H1 (cell line): ENCODE measurements around the gene HS2ST1. TPM values are rescaled to one million over a fixed set of nuclear protein-coding genes. Genes with fewer than 3 reads are reported as not detected.
"Not testable (repeated sequence)": the region's sequence is repeated elsewhere in the genome, so short reads cannot be mapped to it uniquely, and the experiment has no call there.

Experiments used
- CTCF ChIA-PET: fragments of 300-600 bp; sonication (Branson Sonifier 250); formaldehyde crosslinking; loops from one replicate; lab custom pipeline; 2021; ENCODE audit not compliant: partially characterized antibody; lab: Charles Lee
- POLR2A ChIA-PET: fragments of 300-600 bp; sonication (Branson Sonifier 250); formaldehyde crosslinking; loops from one replicate; lab custom pipeline; 2021; ENCODE audit warnings: inconsistent platforms; ENCODE audit not compliant: partially characterized antibody; lab: Charles Lee
- DNase-seq, 2 experiments: peaks; one replicate each; pipeline versions ENCODE4 v3.0.0 to v3.0.0-alpha.2; 2010 to 2022; ENCODE audit warnings: low spot score in 2 of 2, low read depth in 1 of 2, mixed read lengths in 1 of 2
- FAIRE-seq: peaks from 2 replicates; lab custom pipeline; 2011; peaks lifted over from hg19 to GRCh38; lab: Jason Lieb, UNC
- H2AFZ ChIP-seq: 2 replicates; pipeline ENCODE4 v1.8.1; 2012; ENCODE audit warnings: low read length, inconsistent platforms
- H2AK5ac ChIP-seq: 2 replicates; pipeline ENCODE4 v1.6.1; 2013; ENCODE audit warnings: low read depth, low read length
- H2BK120ac ChIP-seq: replicated peaks from 2 replicates; pipeline ENCODE3; 2013; ENCODE audit warnings: low read depth, low read length, inconsistent platforms
- H2BK12ac ChIP-seq: 2 replicates; pipeline ENCODE4 v1.6.1; 2013; ENCODE audit warnings: low read depth, low read length
- H2BK15ac ChIP-seq: 2 replicates; pipeline ENCODE4 v1.6.1; 2013; ENCODE audit warnings: low read length
- H2BK20ac ChIP-seq: 2 replicates; pipeline ENCODE4 v1.6.1; 2013; ENCODE audit warnings: low read length
- H2BK5ac ChIP-seq: 2 replicates; pipeline ENCODE4 v1.6.1; 2013; ENCODE audit warnings: low read depth, low read length
- H3K14ac ChIP-seq: 2 replicates; pipeline ENCODE4 v1.6.1; 2013; ENCODE audit warnings: inconsistent platforms; ENCODE audit not compliant: insufficient read length
- H3K18ac ChIP-seq: 2 replicates; pipeline ENCODE4 v1.6.1; 2013; ENCODE audit warnings: low read length; ENCODE audit errors: extremely low read depth
- H3K23ac ChIP-seq: 2 replicates; pipeline ENCODE4 v1.6.1; 2013; ENCODE audit warnings: inconsistent platforms; ENCODE audit not compliant: insufficient read length
- H3K23me2 ChIP-seq: 2 replicates; pipeline ENCODE4 v1.6.1; 2013; ENCODE audit warnings: low read depth, low read length
- H3K27ac ChIP-seq: 2 replicates; pipeline ENCODE4 v1.6.1; 2011; ENCODE audit warnings: low read depth, low read length, inconsistent platforms
- H3K27me3 ChIP-seq, 4 experiments: replicated peaks in 1 of 4; 1 replicate in 1 of 4; 2 replicates in 3 of 4; pipeline versions ENCODE4 v1.6.1 to v1.8.1; 2011 to 2013; ENCODE audit warnings: low read length in 3 of 4, mild to moderate bottlenecking in 3 of 4, inconsistent platforms in 2 of 4, mixed read lengths in 2 of 4, moderate library complexity in 1 of 4; ENCODE audit not compliant: control insufficient read depth in 3 of 4, insufficient read depth in 3 of 4; ENCODE audit errors: extremely low read depth in 1 of 4
- H3K36me3 ChIP-seq, 4 experiments: 2 replicates each; pipeline versions ENCODE4 v1.6.1 to v1.8.1; 2011 to 2013; ENCODE audit warnings: mild to moderate bottlenecking in 4 of 4, low read length in 3 of 4, moderate library complexity in 2 of 4, control low read depth in 1 of 4, inconsistent platforms in 1 of 4; ENCODE audit not compliant: insufficient read depth in 4 of 4, control insufficient read depth in 2 of 4
- H3K4ac ChIP-seq: replicated peaks from 2 replicates; pipeline ENCODE3; 2013; ENCODE audit warnings: low read length, low read depth, mixed read lengths, inconsistent platforms; ENCODE audit not compliant: insufficient read length
- H3K4me1 ChIP-seq, 4 experiments: replicated peaks in 1 of 4; 1 replicate in 1 of 4; 2 replicates in 3 of 4; pipeline versions ENCODE4 v1.6.1 to v1.8.1; 2011 to 2013; ENCODE audit warnings: low read length in 3 of 4, inconsistent platforms in 2 of 4, mixed read lengths in 1 of 4; ENCODE audit not compliant: insufficient read depth in 4 of 4, control insufficient read depth in 3 of 4
- H3K4me2 ChIP-seq, 2 experiments: 2 replicates each; pipeline versions ENCODE4 v1.6.1 to v1.8.1; 2011 to 2013; ENCODE audit warnings: low read depth in 2 of 2, low read length in 2 of 2, control low read depth in 1 of 2, inconsistent platforms in 1 of 2, mild to moderate bottlenecking in 1 of 2; ENCODE audit not compliant: insufficient read depth in 1 of 2
- H3K4me3 ChIP-seq, 4 experiments: fragments of 200-600, 300-600 bp in 1 of 4; sonication (generic), shearing (Covaris generic), sonication (Bioruptor Twin) in 1 of 4; 2 replicates each; pipeline versions ENCODE4 v1.5.1 to v1.8.1; 2011 to 2016; ENCODE audit warnings: low read length in 4 of 4, low read depth in 3 of 4, control low read depth in 2 of 4, inconsistent platforms in 2 of 4, mild to moderate bottlenecking in 2 of 4, mixed read lengths in 1 of 4, moderate library complexity in 1 of 4; ENCODE audit not compliant: insufficient read depth in 2 of 4; ENCODE audit errors: extremely low read depth in 1 of 4
- H3K56ac ChIP-seq: replicated peaks from 2 replicates; pipeline ENCODE3; 2013; ENCODE audit warnings: low read depth, mild to moderate bottlenecking, mixed read lengths, low read length, inconsistent platforms; ENCODE audit not compliant: insufficient read length
- H3K79me1 ChIP-seq: 2 replicates; pipeline ENCODE4 v1.6.1; 2013; ENCODE audit warnings: low read depth, low read length, control low read depth
- H3K79me2 ChIP-seq, 2 experiments: 2 replicates each; pipeline versions ENCODE4 v1.6.1 to v1.8.1; 2012 to 2013; ENCODE audit warnings: low read length in 2 of 2, mild to moderate bottlenecking in 2 of 2, inconsistent platforms in 1 of 2; ENCODE audit not compliant: insufficient read depth in 2 of 2, control insufficient read depth in 1 of 2
- H3K9ac ChIP-seq, 4 experiments: replicated peaks in 1 of 4; 1 replicate in 1 of 4; 2 replicates in 3 of 4; pipeline versions ENCODE4 v1.6.1 to v1.8.1; 2011 to 2013; ENCODE audit warnings: low read depth in 3 of 4, low read length in 3 of 4, control low read depth in 2 of 4, mild to moderate bottlenecking in 2 of 4, moderate library complexity in 2 of 4, inconsistent platforms in 1 of 4; ENCODE audit errors: extremely low read depth in 1 of 4
- H3K9me3 ChIP-seq, 2 experiments: 2 replicates each; pipeline versions ENCODE4 v1.6.1 to v1.8.1; 2012 to 2013; ENCODE audit warnings: mild to moderate bottlenecking in 2 of 2, moderate library complexity in 2 of 2, control low read depth in 1 of 2, inconsistent platforms in 1 of 2, low read depth in 1 of 2, low read length in 1 of 2, mixed read lengths in 1 of 2; ENCODE audit not compliant: insufficient read depth in 2 of 2
- H4K20me1 ChIP-seq, 2 experiments: replicated peaks in 1 of 2; 2 replicates each; pipeline versions ENCODE3 to v1.8.1; 2011 to 2013; ENCODE audit warnings: inconsistent platforms in 2 of 2, low read length in 2 of 2, mild to moderate bottlenecking in 1 of 2; ENCODE audit not compliant: insufficient read depth in 2 of 2, control insufficient read depth in 1 of 2
- H4K5ac ChIP-seq: 2 replicates; pipeline ENCODE4 v1.6.1; 2013; ENCODE audit warnings: low read length, low read depth, mixed read lengths, inconsistent platforms; ENCODE audit not compliant: insufficient read length
- H4K8ac ChIP-seq: 2 replicates; pipeline ENCODE4 v1.8.0; 2013; ENCODE audit warnings: mild to moderate bottlenecking, moderate library complexity, low read length, inconsistent platforms; ENCODE audit not compliant: insufficient read depth; ENCODE audit errors: extremely low read depth
- H4K91ac ChIP-seq: replicated peaks from 2 replicates; pipeline ENCODE3; 2013; ENCODE audit warnings: low read length, mixed read lengths, inconsistent platforms; ENCODE audit not compliant: insufficient read length
- CBX5 ChIP-seq: fragments of 300-800, 300-1000 bp; sonication (generic); IDR thresholded peaks from 2 replicates; pipeline ENCODE4 v1.7.1; 2016; ENCODE audit warnings: antibody characterized with exemption, low read length, low read depth
- polyA plus RNA-seq, 7 experiments: library from polyadenylated mRNA; depleted of rRNA in 3 of 7; stranded (reverse) in 5 of 7; unstranded in 2 of 7; fragments of >200 nt in 5 of 7; fragments of 200-250 nt in 2 of 7; gene quantifications; 1 replicate in 5 of 7; 2 replicates in 1 of 7; 4 replicates in 1 of 7; pipeline versions ENCODE4 v1.2.1 to v1.2.3, GENCODE V29; 2011 to 2013; ENCODE audit warnings: missing spikeins in 2 of 7, mixed read lengths in 2 of 7
- total RNA-seq: library from RNA; stranded (reverse); fragmentation: NEBNext Ultra II Directional; extraction: Animal tissue kit (Norgen Biotek cat#: 25700); gene quantifications from 2 replicates; pipeline ENCODE4 v1.2.1, GENCODE V29; 2021

The HS2ST1 gene
- total and polyA plus RNA-seq, 2 of the 8 experiments (the other 6 are each of a cell fraction or from before 2014, with no cell fraction given): 5.2 to 28.3 TPM

- H3K27ac ChIP-seq, H2BK5ac ChIP-seq, H3K79me1 ChIP-seq, H2AFZ ChIP-seq, H3K23me2 ChIP-seq, H4K91ac ChIP-seq, H3K9ac ChIP-seq, H2AK5ac ChIP-seq, DNase-seq, H4K8ac ChIP-seq, H3K27me3 ChIP-seq, H3K56ac ChIP-seq, FAIRE-seq, H3K4me2 ChIP-seq, H2BK15ac ChIP-seq, H3K36me3 ChIP-seq, POLR2A ChIA-PET, H3K18ac ChIP-seq, H4K20me1 ChIP-seq, H4K5ac ChIP-seq, H3K14ac ChIP-seq, H2BK20ac ChIP-seq, H2BK12ac ChIP-seq, H3K4me1 ChIP-seq, H3K23ac ChIP-seq, H3K4me3 ChIP-seq, H3K4ac ChIP-seq, H2BK120ac ChIP-seq: not testable (repeated sequence)
- H3K9me3 ChIP-seq: peaks cover 18 to 19% of the 10 kb centered on the region in 2 experiments
- H3K79me2 ChIP-seq: peaks cover 0 to 35% of the 10 kb centered on the region in 2 experiments; a peak in 2 of 4 replicates
- CTCF ChIA-PET: interaction anchor here (1.3 kb wide), 1 partner anchor 16 kb away, joined by 3 read pairs; no protein-coding TSS in a partner anchor
- 0 out of 2 replicates have a peak, but pooled peaks have one; percentile 76 for TF ChIP-seq CBX5
Observed at GRCh38 chr1:87013385-87013784, 99.0 kb downstream of the HS2ST1 start.
